Motor neuron (in vitro differentiated cells): ENCODE data around the gene TPD52L1. TPM values are rescaled to one million over a fixed set of nuclear protein-coding genes. Genes with fewer than 3 reads are reported as not detected.

Experiments
- ATAC-seq, 8 experiments: fragments of 200-7000 bp; cut with Tn5 transposase; replicated peaks in 6 of 8; 2 replicates each; pipeline ENCODE4 v1.8.0; 2021; ENCODE audit warnings: mild to moderate bottlenecking in 8 of 8, moderate library complexity in 8 of 8
- H3K27ac ChIP-seq, 2 donors: fragments of 250-450 bp; sonication (Bioruptor Pico); 2 replicates each; pipeline ENCODE4 v1.9.0; 2021; ENCODE audit warnings: antibody characterized with exemption in 2 of 2, mild to moderate bottlenecking in 2 of 2, moderate library complexity in 1 of 2
- H3K4me1 ChIP-seq, 2 donors: fragments of 250-450 bp; sonication (Bioruptor Pico); replicated peaks in 1 of 2; 2 replicates each; pipeline ENCODE4 v1.6.1; 2021; ENCODE audit warnings: antibody characterized with exemption in 2 of 2, mild to moderate bottlenecking in 2 of 2, moderate library complexity in 1 of 2
- H3K4me3 ChIP-seq, 5 donors: fragments of 250-450 bp; sonication (Bioruptor Pico); 2 replicates each; pipeline ENCODE4 v1.9.0; 2021; ENCODE audit warnings: antibody characterized with exemption in 5 of 5, mild to moderate bottlenecking in 5 of 5, moderate library complexity in 4 of 5
- WGBS, 10 experiments: fragments of 450-650 bp; shearing (Covaris generic); methylation state at CpG; one replicate each; pipeline ENCODE4 v1.0.0; 2022; 5-methylcytosine and 5-hydroxymethylcytosine counted together
- in situ Hi-C, 9 experiments: fragments of 400-800 bp; cut with MboI; loops; one replicate each; pipeline ENCODE4 v1.15.0; 2021; ENCODE audit warnings: low sequenced_read_pairs in 9 of 9, low pct_unique_long_range_greater_than_20kb in 2 of 9; ENCODE audit not compliant: unreplicated experiment in 9 of 9
- total RNA-seq, 8 experiments: library from RNA; unstranded; fragments of 300-600 nt; gene quantifications; 2 replicates each; pipeline versions ENCODE4 v1.2.3 to v1.2.4, GENCODE V29; 2022

The TPD52L1 gene
- total RNA-seq, 8 experiments from 2014 or later = 3.8 to 638 (median 26.5) TPM

- H3K4me3 ChIP-seq = no peak overlapping the region
- H3K4me1 ChIP-seq = peaks cover 0 to 9% of the 10 kb centered on the region in 2 donors
- no peak overlapping the region for H3K27ac ChIP-seq
- in situ Hi-C loops = no loop called here
- no peak for ATAC-seq
- WGBS, 10 experiments = 20 to 85% (median 50%) methylated on average over 1 of the region's 1 CpG; no CpG with 5 or more reads in 2 of the 10 experiments
Measured at GRCh38 chr6:125189494-125189893, 35.9 kb downstream of the TPD52L1 start.

- in situ Hi-C loops = no loop called here
- WGBS, 10 experiments = 67 to 100% (median 91%) methylated on average over 1 to 4 of the region's 4 CpGs
- ATAC-seq = no peak
- H3K4me1 ChIP-seq = peaks cover 0 to 18% of the 10 kb centered on the region in 2 donors
- H3K27ac ChIP-seq = no peak overlapping the region
- no peak overlapping the region for H3K4me3 ChIP-seq
Measured at GRCh38 chr6:125190667-125191066, 37.1 kb downstream of the TPD52L1 start.

- 0 to 74% (median 30%) methylated on average over 1 to 5 of the region's 5 CpGs for whole genome bisulfite sequencing, 10 experiments
- peak; percentile 45 to 83 (median 66) for ATAC-seq
- H3K4me1 ChIP-seq = peaks cover 0 to 18% of the 10 kb centered on the region in 2 donors
- H3K27ac ChIP-seq = no peak overlapping the region
- in situ Hi-C loops = no loop called here
- H3K4me3 ChIP-seq = no peak overlapping the region
Measured at GRCh38 chr6:125191916-125192609, 38.5 kb downstream of the TPD52L1 start.

- Histone ChIP-seq H3K27ac (no peak overlapping the region), H3K4me3 (no peak overlapping the region), H3K4me1 (peaks cover 2 to 18% of the 10 kb centered on the region in 2 donors)
- no peak for ATAC-seq
- in situ Hi-C loops = no loop called here
- 93 to 100% (median 100%) methylated on average over 1 to 5 of the region's 5 CpGs; no CpG with 5 or more reads in 5 of the 10 experiments for WGBS, 10 experiments
Measured at GRCh38 chr6:125192610-125192930, 39.0 kb downstream of the TPD52L1 start.

GRCh38 chr6:125193208-125193607 is 39.6 kb downstream of the TPD52L1 start:
- ATAC-seq = peak in 3 of 8 experiments; percentile 5 to 53 (median 46)
- in situ Hi-C loops = no loop called here
- H3K4me3 ChIP-seq = no peak overlapping the region
- 0 to 100% (median 80%) methylated on average over 1 to 2 of the region's 2 CpGs; no CpG with 5 or more reads in 4 of the 10 experiments for WGBS, 10 experiments
- peaks cover 6 to 21% of the 10 kb centered on the region in 2 donors for H3K4me1 ChIP-seq
- H3K27ac ChIP-seq = no peak overlapping the region

GRCh38 chr6:125194941-125195340 is 41.4 kb downstream of the TPD52L1 start:
- H3K27ac ChIP-seq = no peak overlapping the region
- no peak for ATAC-seq
- no peak overlapping the region for H3K4me3 ChIP-seq
- peaks cover 6 to 21% of the 10 kb centered on the region in 2 donors for H3K4me1 ChIP-seq
- in situ Hi-C loops = no loop called here

GRCh38 chr6:125195526-125195925 is 42.0 kb downstream of the TPD52L1 start:
- no peak overlapping the region for H3K27ac ChIP-seq
- H3K4me1 ChIP-seq = peaks cover 6 to 21% of the 10 kb centered on the region in 2 donors
- in situ Hi-C loops = no loop called here
- ATAC-seq = no peak
- WGBS, 10 experiments = 57 to 100% (median 80%) methylated on average over 1 to 3 of the region's 3 CpGs; no CpG with 5 or more reads in 3 of the 10 experiments
- no peak overlapping the region for H3K4me3 ChIP-seq

GRCh38 chr6:125196613-125197012 is 43.0 kb downstream of the TPD52L1 start:
- WGBS, 10 experiments = 57 to 100% (median 67%) methylated on average over 1 to 3 of the region's 3 CpGs; no CpG with 5 or more reads in 1 of the 10 experiments
- Histone ChIP-seq H3K4me1 (peaks cover 6 to 21% of the 10 kb centered on the region in 2 donors), H3K27ac (no peak overlapping the region), H3K4me3 (no peak overlapping the region)
- ATAC-seq = no peak
- in situ Hi-C loops = no loop called here

- ATAC-seq = peak; percentile 19 to 94 (median 78)
- peaks cover 6 to 22% of the 10 kb centered on the region in 2 donors for H3K4me1 ChIP-seq
- in situ Hi-C loops = no loop called here
- WGBS, 10 experiments = 17 to 100% (median 63%) methylated on average over 1 to 3 of the region's 3 CpGs; no CpG with 5 or more reads in 4 of the 10 experiments
- H3K27ac ChIP-seq = no peak overlapping the region
- no peak overlapping the region for H3K4me3 ChIP-seq
Measured at GRCh38 chr6:125197795-125198269, 44.3 kb downstream of the TPD52L1 start.

GRCh38 chr6:125198398-125198937 is 44.9 kb downstream of the TPD52L1 start:
- in situ Hi-C loops = no loop called here
- ATAC-seq = peak in 3 of 8 experiments; percentile 7 to 53 (median 18)
- H3K4me3 ChIP-seq = no peak overlapping the region
- 0 to 100% (median 91%) methylated on average over 1 to 6 of the region's 6 CpGs; no CpG with 5 or more reads in 3 of the 10 experiments for WGBS, 10 experiments
- H3K27ac ChIP-seq = no peak overlapping the region
- peaks cover 6 to 22% of the 10 kb centered on the region in 2 donors for H3K4me1 ChIP-seq

- Histone ChIP-seq H3K4me3 (no peak overlapping the region), H3K4me1 (peaks cover 6 to 13% of the 10 kb centered on the region in 2 donors), H3K27ac (no peak overlapping the region)
- in situ Hi-C loops = no loop called here
- no peak for ATAC-seq
- WGBS, 10 experiments = 0 to 100% (median 72%) methylated on average over 1 to 3 of the region's 3 CpGs
Measured at GRCh38 chr6:125200941-125201340, 47.4 kb downstream of the TPD52L1 start.

GRCh38 chr6:125201961-125202729 is 48.6 kb downstream of the TPD52L1 start:
- 3 to 100% (median 78%) methylated on average over 2 to 7 of the region's 7 CpGs for WGBS, 10 experiments
- in situ Hi-C loops = no loop called here
- Histone ChIP-seq H3K4me1 (peaks cover 6 to 13% of the 10 kb centered on the region in 2 donors), H3K27ac (no peak overlapping the region), H3K4me3 (no peak overlapping the region)
- ATAC-seq = peak in 6 of 8 experiments; percentile 8 to 68 (median 48)

- in situ Hi-C loops = no loop called here
- Histone ChIP-seq H3K4me3 (no peak overlapping the region), H3K27ac (no peak overlapping the region), H3K4me1 (peaks cover 0 to 9% of the 10 kb centered on the region in 2 donors)
- peak in 3 of 8 experiments; percentile 10 to 56 (median 54) for ATAC-seq
Measured at GRCh38 chr6:125203395-125203794, 49.8 kb downstream of the TPD52L1 start.
